H1 (cell line): ENCODE measurements around the gene IFNL4. TPM values are rescaled to one million over a fixed set of nuclear protein-coding genes. Genes with fewer than 3 reads are reported as not detected.

Experiments used
- CTCF ChIA-PET: fragments of 300-600 bp; sonication (Branson Sonifier 250); formaldehyde crosslinking; loops from one replicate; lab custom pipeline; 2021; ENCODE audit not compliant: partially characterized antibody; lab: Charles Lee
- POLR2A ChIA-PET: fragments of 300-600 bp; sonication (Branson Sonifier 250); formaldehyde crosslinking; loops from one replicate; lab custom pipeline; 2021; ENCODE audit warnings: inconsistent platforms; ENCODE audit not compliant: partially characterized antibody; lab: Charles Lee
- DNase-seq, 2 experiments: peaks; one replicate each; pipeline versions ENCODE4 v3.0.0 to v3.0.0-alpha.2; 2010 to 2022; ENCODE audit warnings: low spot score in 2 of 2, low read depth in 1 of 2, mixed read lengths in 1 of 2
- FAIRE-seq: peaks from 2 replicates; lab custom pipeline; 2011; peaks lifted over from hg19 to GRCh38; lab: Jason Lieb, UNC
- H2AFZ ChIP-seq: 2 replicates; pipeline ENCODE4 v1.8.1; 2012; ENCODE audit warnings: low read length, inconsistent platforms
- H2AK5ac ChIP-seq: 2 replicates; pipeline ENCODE4 v1.6.1; 2013; ENCODE audit warnings: low read depth, low read length
- H2BK120ac ChIP-seq: replicated peaks from 2 replicates; pipeline ENCODE3; 2013; ENCODE audit warnings: low read depth, low read length, inconsistent platforms
- H2BK12ac ChIP-seq: 2 replicates; pipeline ENCODE4 v1.6.1; 2013; ENCODE audit warnings: low read depth, low read length
- H2BK15ac ChIP-seq: 2 replicates; pipeline ENCODE4 v1.6.1; 2013; ENCODE audit warnings: low read length
- H2BK20ac ChIP-seq: 2 replicates; pipeline ENCODE4 v1.6.1; 2013; ENCODE audit warnings: low read length
- H2BK5ac ChIP-seq: 2 replicates; pipeline ENCODE4 v1.6.1; 2013; ENCODE audit warnings: low read depth, low read length
- H3K14ac ChIP-seq: 2 replicates; pipeline ENCODE4 v1.6.1; 2013; ENCODE audit warnings: inconsistent platforms; ENCODE audit not compliant: insufficient read length
- H3K18ac ChIP-seq: 2 replicates; pipeline ENCODE4 v1.6.1; 2013; ENCODE audit warnings: low read length; ENCODE audit errors: extremely low read depth
- H3K23ac ChIP-seq: 2 replicates; pipeline ENCODE4 v1.6.1; 2013; ENCODE audit warnings: inconsistent platforms; ENCODE audit not compliant: insufficient read length
- H3K23me2 ChIP-seq: 2 replicates; pipeline ENCODE4 v1.6.1; 2013; ENCODE audit warnings: low read depth, low read length
- H3K27ac ChIP-seq: 2 replicates; pipeline ENCODE4 v1.6.1; 2011; ENCODE audit warnings: low read depth, low read length, inconsistent platforms
- H3K27me3 ChIP-seq, 4 experiments: replicated peaks in 1 of 4; 1 replicate in 1 of 4; 2 replicates in 3 of 4; pipeline versions ENCODE4 v1.6.1 to v1.8.1; 2011 to 2013; ENCODE audit warnings: low read length in 3 of 4, mild to moderate bottlenecking in 3 of 4, inconsistent platforms in 2 of 4, mixed read lengths in 2 of 4, moderate library complexity in 1 of 4; ENCODE audit not compliant: control insufficient read depth in 3 of 4, insufficient read depth in 3 of 4; ENCODE audit errors: extremely low read depth in 1 of 4
- H3K36me3 ChIP-seq, 4 experiments: 2 replicates each; pipeline versions ENCODE4 v1.6.1 to v1.8.1; 2011 to 2013; ENCODE audit warnings: mild to moderate bottlenecking in 4 of 4, low read length in 3 of 4, moderate library complexity in 2 of 4, control low read depth in 1 of 4, inconsistent platforms in 1 of 4; ENCODE audit not compliant: insufficient read depth in 4 of 4, control insufficient read depth in 2 of 4
- H3K4ac ChIP-seq: replicated peaks from 2 replicates; pipeline ENCODE3; 2013; ENCODE audit warnings: low read length, low read depth, mixed read lengths, inconsistent platforms; ENCODE audit not compliant: insufficient read length
- H3K4me1 ChIP-seq, 4 experiments: replicated peaks in 1 of 4; 1 replicate in 1 of 4; 2 replicates in 3 of 4; pipeline versions ENCODE4 v1.6.1 to v1.8.1; 2011 to 2013; ENCODE audit warnings: low read length in 3 of 4, inconsistent platforms in 2 of 4, mixed read lengths in 1 of 4; ENCODE audit not compliant: insufficient read depth in 4 of 4, control insufficient read depth in 3 of 4
- H3K4me2 ChIP-seq, 2 experiments: 2 replicates each; pipeline versions ENCODE4 v1.6.1 to v1.8.1; 2011 to 2013; ENCODE audit warnings: low read depth in 2 of 2, low read length in 2 of 2, control low read depth in 1 of 2, inconsistent platforms in 1 of 2, mild to moderate bottlenecking in 1 of 2; ENCODE audit not compliant: insufficient read depth in 1 of 2
- H3K4me3 ChIP-seq, 4 experiments: fragments of 200-600, 300-600 bp in 1 of 4; sonication (generic), shearing (Covaris generic), sonication (Bioruptor Twin) in 1 of 4; 2 replicates each; pipeline versions ENCODE4 v1.5.1 to v1.8.1; 2011 to 2016; ENCODE audit warnings: low read length in 4 of 4, low read depth in 3 of 4, control low read depth in 2 of 4, inconsistent platforms in 2 of 4, mild to moderate bottlenecking in 2 of 4, mixed read lengths in 1 of 4, moderate library complexity in 1 of 4; ENCODE audit not compliant: insufficient read depth in 2 of 4; ENCODE audit errors: extremely low read depth in 1 of 4
- H3K56ac ChIP-seq: replicated peaks from 2 replicates; pipeline ENCODE3; 2013; ENCODE audit warnings: low read depth, mild to moderate bottlenecking, mixed read lengths, low read length, inconsistent platforms; ENCODE audit not compliant: insufficient read length
- H3K79me1 ChIP-seq: 2 replicates; pipeline ENCODE4 v1.6.1; 2013; ENCODE audit warnings: low read depth, low read length, control low read depth
- H3K79me2 ChIP-seq, 2 experiments: 2 replicates each; pipeline versions ENCODE4 v1.6.1 to v1.8.1; 2012 to 2013; ENCODE audit warnings: low read length in 2 of 2, mild to moderate bottlenecking in 2 of 2, inconsistent platforms in 1 of 2; ENCODE audit not compliant: insufficient read depth in 2 of 2, control insufficient read depth in 1 of 2
- H3K9ac ChIP-seq, 4 experiments: replicated peaks in 1 of 4; 1 replicate in 1 of 4; 2 replicates in 3 of 4; pipeline versions ENCODE4 v1.6.1 to v1.8.1; 2011 to 2013; ENCODE audit warnings: low read depth in 3 of 4, low read length in 3 of 4, control low read depth in 2 of 4, mild to moderate bottlenecking in 2 of 4, moderate library complexity in 2 of 4, inconsistent platforms in 1 of 4; ENCODE audit errors: extremely low read depth in 1 of 4
- H3K9me3 ChIP-seq, 2 experiments: 2 replicates each; pipeline versions ENCODE4 v1.6.1 to v1.8.1; 2012 to 2013; ENCODE audit warnings: mild to moderate bottlenecking in 2 of 2, moderate library complexity in 2 of 2, control low read depth in 1 of 2, inconsistent platforms in 1 of 2, low read depth in 1 of 2, low read length in 1 of 2, mixed read lengths in 1 of 2; ENCODE audit not compliant: insufficient read depth in 2 of 2
- H4K20me1 ChIP-seq, 2 experiments: replicated peaks in 1 of 2; 2 replicates each; pipeline versions ENCODE3 to v1.8.1; 2011 to 2013; ENCODE audit warnings: inconsistent platforms in 2 of 2, low read length in 2 of 2, mild to moderate bottlenecking in 1 of 2; ENCODE audit not compliant: insufficient read depth in 2 of 2, control insufficient read depth in 1 of 2
- H4K5ac ChIP-seq: 2 replicates; pipeline ENCODE4 v1.6.1; 2013; ENCODE audit warnings: low read length, low read depth, mixed read lengths, inconsistent platforms; ENCODE audit not compliant: insufficient read length
- H4K8ac ChIP-seq: 2 replicates; pipeline ENCODE4 v1.8.0; 2013; ENCODE audit warnings: mild to moderate bottlenecking, moderate library complexity, low read length, inconsistent platforms; ENCODE audit not compliant: insufficient read depth; ENCODE audit errors: extremely low read depth
- H4K91ac ChIP-seq: replicated peaks from 2 replicates; pipeline ENCODE3; 2013; ENCODE audit warnings: low read length, mixed read lengths, inconsistent platforms; ENCODE audit not compliant: insufficient read length
- CBX5 ChIP-seq: fragments of 300-800, 300-1000 bp; sonication (generic); IDR thresholded peaks from 2 replicates; pipeline ENCODE4 v1.7.1; 2016; ENCODE audit warnings: antibody characterized with exemption, low read length, low read depth
- WGBS, 2 experiments: shearing (Covaris generic) in 1 of 2; methylation state at CpG; one replicate each; pipeline versions ENCODE4 v1.1.6 to v1.1.7; 2013 to 2015; ENCODE audit warnings: low lambda C conversion rate in 2 of 2, mixed read lengths in 2 of 2, inconsistent platforms in 1 of 2, low coverage in 1 of 2, missing lambda C conversion rate in 1 of 2; ENCODE audit not compliant: insufficient replicate concordance in 2 of 2, insufficient coverage in 1 of 2, insufficient read length in 1 of 2; ENCODE audit errors: extremely low coverage in 1 of 2, missing lambda C conversion rate in 1 of 2; 5-methylcytosine and 5-hydroxymethylcytosine counted together
- polyA plus RNA-seq, 7 experiments: library from polyadenylated mRNA; depleted of rRNA in 3 of 7; stranded (reverse) in 5 of 7; unstranded in 2 of 7; fragments of >200 nt in 5 of 7; fragments of 200-250 nt in 2 of 7; gene quantifications; 1 replicate in 5 of 7; 2 replicates in 1 of 7; 4 replicates in 1 of 7; pipeline versions ENCODE4 v1.2.1 to v1.2.3, GENCODE V29; 2011 to 2013; ENCODE audit warnings: missing spikeins in 2 of 7, mixed read lengths in 2 of 7
- total RNA-seq: library from RNA; stranded (reverse); fragmentation: NEBNext Ultra II Directional; extraction: Animal tissue kit (Norgen Biotek cat#: 25700); gene quantifications from 2 replicates; pipeline ENCODE4 v1.2.1, GENCODE V29; 2021

IFNL4 gene
- total and polyA plus RNA-seq, 2 of the 8 experiments (the other 6 are each of a cell fraction or from before 2014, with no cell fraction given) = not detected

GRCh38 chr19:39262496-39262895 is 13.8 kb upstream of the IFNL4 start:
- Histone ChIP-seq H3K4ac (no peak overlapping the region), H3K56ac (no peak overlapping the region), H3K27ac (no peak overlapping the region), H3K14ac (no peak overlapping the region), H3K23me2 (peaks cover 11% of the 10 kb centered on the region; the same call in 1 of the 2 replicates), H3K9ac (no peak overlapping the region), H3K4me2 (no peak overlapping the region), H4K20me1 (peaks cover 0 to 4% of the 10 kb centered on the region in 2 experiments), H2BK20ac (no peak overlapping the region), H4K5ac (no peak overlapping the region), H3K79me2 (no peaks in the 10 kb centered on the region), H2BK15ac (no peak overlapping the region)
- no peak for DNase-seq
- TF ChIP-seq CBX5 = no peak
- TF ChIP-seq, all 59 proteins: peak for 0
- no peak overlapping the region for H2AK5ac ChIP-seq
- no peak overlapping the region for H3K4me3 ChIP-seq
- H3K27me3 ChIP-seq = peaks cover 38 to 60% (median 41%) of the 10 kb centered on the region in 4 experiments
- H3K4me1 ChIP-seq = peaks cover 0 to 13% (median 7%) of the 10 kb centered on the region in 4 experiments; a peak in 4 of 7 replicates
- no peak overlapping the region for H3K23ac ChIP-seq
- no peaks in the 10 kb centered on the region for H3K36me3 ChIP-seq
- H3K9me3 ChIP-seq = peaks cover 0 to 12% of the 10 kb centered on the region in 2 experiments; a peak in 2 of 4 replicates
- WGBS, 2 experiments = 76% methylated on average over 4 of the region's 4 CpGs; no CpG with 5 or more reads in 1 of the 2 experiments
- no peak overlapping the region for H3K18ac ChIP-seq
- H4K91ac ChIP-seq = no peak overlapping the region
- H3K79me1 ChIP-seq = no peaks in the 10 kb centered on the region
- ChIA-PET POLR2A (interaction anchor here (0.8 kb wide), 1 partner anchor 64 kb away, joined by 3 read pairs; no protein-coding TSS in a partner anchor), CTCF (interaction anchor here (1.3 kb wide), 2 partner anchors 16 to 64 kb away, joined by 4 to 5 read pairs; no protein-coding TSS in a partner anchor)
- H2BK5ac ChIP-seq = no peak overlapping the region
- no peak for FAIRE-seq
- no peak overlapping the region for H2BK12ac ChIP-seq
- H2BK120ac ChIP-seq = no peak overlapping the region
- no peak overlapping the region for H2AFZ ChIP-seq
- no peak overlapping the region for H4K8ac ChIP-seq
